Measurements from ENCODE around the gene AGMO. TPM values are rescaled to one million over a fixed set of nuclear protein-coding genes. Genes with fewer than 3 reads are reported as not detected.
A peak's percentile ranks its signal among the peaks of the same experiment; 100 is the strongest.
"Not testable (repeated sequence)": the region's sequence is repeated elsewhere in the genome, so short reads cannot be mapped to it uniquely, and the experiment has no call there.

Gene AGMO
- total RNA-seq, 4 donors from 2014 or later: 0.11 to 0.55 TPM; not detected in 2

DNA sequence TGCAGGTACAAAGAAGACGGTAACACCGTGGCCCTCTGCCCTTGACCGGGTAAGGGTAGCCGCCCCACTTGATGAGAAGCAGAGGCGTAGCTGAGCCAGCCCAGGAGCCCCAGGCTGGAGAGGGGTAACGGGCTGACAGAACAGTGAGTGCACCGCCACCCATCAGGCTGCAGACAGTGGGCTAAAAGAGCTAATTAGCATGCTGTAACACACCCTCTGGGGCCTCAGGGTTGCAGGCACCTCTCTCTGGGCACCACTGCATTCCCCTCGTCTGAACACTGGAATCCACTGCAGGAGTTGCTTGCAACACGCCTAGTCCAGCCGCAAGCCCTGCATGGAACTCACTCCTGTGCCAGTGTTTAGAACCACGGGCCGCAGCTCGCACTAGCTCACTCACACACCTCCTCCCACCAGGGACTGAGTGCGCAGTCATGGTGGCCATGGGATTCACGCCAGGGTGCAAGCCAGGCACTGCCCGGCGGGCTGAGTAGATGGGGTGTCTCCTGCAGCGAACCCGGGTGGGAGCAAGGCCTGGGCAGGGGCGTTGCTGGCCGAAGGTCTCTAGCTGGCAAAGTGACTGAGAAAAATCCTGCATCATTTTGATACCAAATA lies 36.1 kb downstream of the AGMO start:
- in situ Hi-C loops (cut with MboI; ENCODE audit: low sequenced_read_pairs in 4 of 4): no loop called here
- TF ChIP-seq, protein P1, sequence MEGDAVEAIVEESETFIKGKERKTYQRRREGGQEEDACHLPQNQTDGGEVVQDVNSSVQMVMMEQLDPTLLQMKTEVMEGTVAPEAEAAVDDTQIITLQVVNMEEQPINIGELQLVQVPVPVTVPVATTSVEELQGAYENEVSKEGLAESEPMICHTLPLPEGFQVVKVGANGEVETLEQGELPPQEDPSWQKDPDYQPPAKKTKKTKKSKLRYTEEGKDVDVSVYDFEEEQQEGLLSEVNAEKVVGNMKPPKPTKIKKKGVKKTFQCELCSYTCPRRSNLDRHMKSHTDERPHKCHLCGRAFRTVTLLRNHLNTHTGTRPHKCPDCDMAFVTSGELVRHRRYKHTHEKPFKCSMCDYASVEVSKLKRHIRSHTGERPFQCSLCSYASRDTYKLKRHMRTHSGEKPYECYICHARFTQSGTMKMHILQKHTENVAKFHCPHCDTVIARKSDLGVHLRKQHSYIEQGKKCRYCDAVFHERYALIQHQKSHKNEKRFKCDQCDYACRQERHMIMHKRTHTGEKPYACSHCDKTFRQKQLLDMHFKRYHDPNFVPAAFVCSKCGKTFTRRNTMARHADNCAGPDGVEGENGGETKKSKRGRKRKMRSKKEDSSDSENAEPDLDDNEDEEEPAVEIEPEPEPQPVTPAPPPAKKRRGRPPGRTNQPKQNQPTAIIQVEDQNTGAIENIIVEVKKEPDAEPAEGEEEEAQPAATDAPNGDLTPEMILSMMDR (IDR thresholded peaks at IDR 0.05 in 4 of 5, conservative IDR thresholded peaks at IDR 0.05 in 1 of 5): no peak
- TF ChIP-seq POLR2A (IDR thresholded peaks at IDR 0.05): no peak

DNA sequence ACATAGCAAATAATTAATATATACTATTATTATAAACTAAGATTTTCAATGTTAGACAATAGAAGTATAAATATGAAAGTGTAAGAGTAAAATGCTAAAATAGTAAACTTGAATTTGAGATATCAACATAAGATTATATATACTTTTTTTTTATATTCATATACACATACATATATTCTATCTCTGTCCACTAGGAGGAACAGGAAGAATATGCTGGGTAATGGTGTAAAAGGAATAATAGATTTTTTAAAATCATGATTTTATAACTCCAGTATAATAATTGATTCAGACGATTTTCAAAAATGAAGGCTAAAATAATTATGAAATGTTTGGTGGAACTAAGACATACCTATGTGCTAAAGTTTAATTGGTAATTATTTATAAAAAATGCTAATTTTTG lies 37.7 kb downstream of the AGMO start:
- Histone ChIP-seq H3K4me1 (no peaks in the 10 kb centered on the region), H3K9me3 (no peaks in the 10 kb centered on the region), H3K27ac (no peak overlapping the region), H3K27me3 (no peaks in the 10 kb centered on the region), H3K36me3 (no peaks in the 10 kb centered on the region), H3K4me3 (no peak overlapping the region)
- DNase-seq (no peak), ATAC-seq (no peak)
- TF ChIP-seq, protein P1 (IDR thresholded peaks at IDR 0.05 in 4 of 5, conservative IDR thresholded peaks at IDR 0.05 in 1 of 5): no peak
- TF ChIP-seq POLR2A (IDR thresholded peaks at IDR 0.05): no peak
- intact Hi-C loops (cut with DNase I; ENCODE audit: low total_unique reads) (no loop called here), in situ Hi-C loops (cut with MboI; ENCODE audit: low sequenced_read_pairs in 4 of 4) (no loop called here)

More for the DNA sequence above, 36.1 kb downstream of the AGMO start:
- H3K4me1 ChIP-seq: no peaks in the 10 kb centered on the region
- intact Hi-C loops (cut with DNase I; ENCODE audit: low total_unique reads): no loop called here
- no peaks in the 10 kb centered on the region for H3K27me3 ChIP-seq
- H3K36me3 ChIP-seq: no peaks in the 10 kb centered on the region
- H3K9me3 ChIP-seq: no peaks in the 10 kb centered on the region
- ATAC-seq (no peak), DNase-seq (no peak)
- H3K4me3 ChIP-seq: no peak overlapping the region
- H3K27ac ChIP-seq: no peak overlapping the region

DNA sequence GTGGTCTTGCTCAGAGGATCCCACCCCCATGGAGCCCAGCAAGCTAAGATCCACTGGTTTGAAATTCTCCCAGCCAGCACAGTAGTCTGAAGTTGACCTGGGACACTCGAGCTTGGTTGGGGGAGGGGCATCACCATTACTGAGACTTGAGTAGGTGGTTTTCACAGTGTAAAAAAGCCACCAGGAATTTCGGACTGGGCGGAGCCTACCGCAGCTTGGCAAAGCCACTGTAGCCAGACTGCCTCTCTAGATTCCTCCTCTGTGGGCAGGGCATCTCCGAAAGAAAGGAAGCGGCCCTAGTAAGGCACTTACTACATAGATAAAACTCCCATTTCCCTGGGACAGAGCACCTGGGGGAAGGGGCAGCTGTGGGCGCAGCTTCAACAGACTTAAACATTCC lies 44.0 kb downstream of the AGMO start:
- in situ Hi-C loops (cut with MboI; ENCODE audit: low sequenced_read_pairs in 4 of 4); ATAC-seq; H3K36me3 ChIP-seq; H3K4me3 ChIP-seq; intact Hi-C loops (cut with DNase I; ENCODE audit: low total_unique reads); H3K27ac ChIP-seq; DNase-seq; H3K9me3 ChIP-seq; H3K4me1 ChIP-seq; H3K27me3 ChIP-seq: not testable (repeated sequence)

DNA sequence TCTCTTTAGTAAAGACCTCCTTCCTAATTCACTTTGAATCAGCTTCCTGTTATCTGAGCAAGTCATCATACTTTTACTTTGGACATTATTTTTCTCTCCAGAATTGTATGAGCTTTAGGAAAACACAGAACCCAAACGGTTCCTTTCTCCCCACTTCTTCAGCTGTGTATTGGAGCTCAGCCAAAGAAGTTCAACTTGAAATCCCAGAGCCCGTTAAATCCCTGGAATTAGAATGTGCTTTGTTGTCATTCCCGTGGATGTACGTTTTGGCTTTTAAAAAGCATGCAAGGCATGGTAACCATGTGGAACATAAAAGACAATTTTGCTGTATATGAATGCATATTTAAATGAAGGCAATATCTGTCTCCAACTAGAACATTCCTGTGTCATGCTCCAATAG lies 46.6 kb downstream of the AGMO start:
- Histone ChIP-seq H3K36me3 (no peaks in the 10 kb centered on the region), H3K4me3 (peak overlapping the region in 1 of 4 donors; percentile 13), H3K27me3 (no peaks in the 10 kb centered on the region), H3K4me1 (no peaks in the 10 kb centered on the region), H3K27ac (peak overlapping the region in 3 of 4 donors; percentile 4 to 11 (median 4)), H3K9me3 (no peaks in the 10 kb centered on the region)
- in situ Hi-C loops (cut with MboI; ENCODE audit: low sequenced_read_pairs in 4 of 4) (no loop called here), intact Hi-C loops (cut with DNase I; ENCODE audit: low total_unique reads) (no loop called here)
- no peak for TF ChIP-seq POLR2A (IDR thresholded peaks at IDR 0.05)
- TF ChIP-seq, protein P1 (IDR thresholded peaks at IDR 0.05 in 4 of 5, conservative IDR thresholded peaks at IDR 0.05 in 1 of 5): no peak
- DNase-seq (no peak), ATAC-seq (no peak)

DNA sequence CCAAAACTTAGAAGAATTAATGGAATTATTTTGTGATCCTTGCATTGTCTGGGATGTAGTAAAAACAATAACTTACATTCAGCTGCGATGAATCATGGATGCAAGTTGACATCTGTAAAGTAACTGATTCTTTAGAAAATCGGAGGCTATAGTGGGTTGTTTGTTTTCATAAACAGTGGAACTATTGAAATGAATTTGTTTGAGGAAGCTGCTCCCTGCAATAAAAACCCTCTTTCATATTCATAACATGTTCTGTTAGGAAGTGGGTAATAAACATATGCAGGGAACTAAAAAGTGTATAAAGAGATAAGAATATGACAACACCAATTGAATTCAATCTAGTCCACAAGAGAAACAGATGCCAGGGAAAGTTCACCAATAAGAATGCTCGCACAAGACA lies 53.6 kb downstream of the AGMO start:
- no peak for DNase-seq
- TF ChIP-seq, protein P1 (IDR thresholded peaks at IDR 0.05 in 4 of 5, conservative IDR thresholded peaks at IDR 0.05 in 1 of 5): no peak
- TF ChIP-seq POLR2A (IDR thresholded peaks at IDR 0.05): no peak
- Histone ChIP-seq H3K9me3 (no peaks in the 10 kb centered on the region), H3K4me3 (no peak overlapping the region), H3K36me3 (no peaks in the 10 kb centered on the region), H3K27ac (no peak overlapping the region), H3K27me3 (no peaks in the 10 kb centered on the region), H3K4me1 (no peaks in the 10 kb centered on the region)
- intact Hi-C loops (cut with DNase I; ENCODE audit: low total_unique reads) (no loop called here), in situ Hi-C loops (cut with MboI; ENCODE audit: low sequenced_read_pairs in 4 of 4) (no loop called here)
- no peak for ATAC-seq
